ENCODE results near the gene RIIAD1.

RIIAD1 gene

DNA sequence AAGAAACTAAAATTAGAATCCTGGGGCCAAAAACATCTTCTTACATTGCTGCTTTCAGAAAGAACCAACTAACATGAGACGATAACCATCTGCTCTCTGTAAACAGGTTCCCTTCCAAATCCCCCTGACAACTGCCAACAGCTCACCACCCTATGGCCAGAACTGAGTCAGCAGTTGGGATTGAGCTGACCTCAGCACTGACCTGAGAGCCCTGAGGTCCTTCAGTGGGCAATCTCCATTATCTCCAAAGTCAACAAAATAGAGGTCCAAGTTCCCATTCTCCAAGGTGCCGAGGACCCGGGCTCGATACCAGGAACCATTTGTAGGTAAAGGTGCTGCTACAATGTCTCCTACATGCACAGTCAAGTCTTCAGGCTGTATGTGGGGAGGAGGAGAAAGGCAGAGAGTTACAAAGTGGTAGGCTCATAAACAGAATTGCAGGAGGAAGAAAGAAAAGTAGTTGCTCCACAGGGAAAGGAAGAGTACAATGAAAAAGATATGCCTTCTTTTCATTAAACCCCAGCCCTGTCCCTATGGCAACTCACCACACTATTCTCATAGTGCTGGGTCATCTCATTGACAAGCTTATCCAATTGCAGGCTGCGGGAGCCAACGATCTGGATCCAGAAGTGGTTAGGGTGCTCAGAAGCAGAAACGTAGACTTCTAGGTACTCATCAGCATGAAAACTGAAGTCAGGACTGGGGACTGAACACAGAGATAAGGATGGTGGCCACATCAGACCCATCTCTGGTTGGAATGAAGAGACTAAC is 54.8 kb downstream of the RIIAD1 start (continued):
- TF ChIP-seq, protein P1, sequence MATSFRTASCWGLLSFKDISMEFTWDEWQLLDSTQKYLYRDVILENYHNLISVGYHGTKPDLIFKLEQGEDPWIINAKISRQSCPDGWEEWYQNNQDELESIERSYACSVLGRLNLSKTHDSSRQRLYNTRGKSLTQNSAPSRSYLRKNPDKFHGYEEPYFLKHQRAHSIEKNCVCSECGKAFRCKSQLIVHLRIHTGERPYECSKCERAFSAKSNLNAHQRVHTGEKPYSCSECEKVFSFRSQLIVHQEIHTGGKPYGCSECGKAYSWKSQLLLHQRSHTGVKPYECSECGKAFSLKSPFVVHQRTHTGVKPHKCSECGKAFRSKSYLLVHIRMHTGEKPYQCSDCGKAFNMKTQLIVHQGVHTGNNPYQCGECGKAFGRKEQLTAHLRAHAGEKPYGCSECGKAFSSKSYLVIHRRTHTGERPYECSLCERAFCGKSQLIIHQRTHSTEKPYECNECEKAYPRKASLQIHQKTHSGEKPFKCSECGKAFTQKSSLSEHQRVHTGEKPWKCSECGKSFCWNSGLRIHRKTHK (tag by site-specific recombination; IDR thresholded peaks at IDR 0.05) = no peak
- no peak for TF ChIP-seq PRDM1 (tag by site-specific recombination; IDR thresholded peaks at IDR 0.05)

DNA sequence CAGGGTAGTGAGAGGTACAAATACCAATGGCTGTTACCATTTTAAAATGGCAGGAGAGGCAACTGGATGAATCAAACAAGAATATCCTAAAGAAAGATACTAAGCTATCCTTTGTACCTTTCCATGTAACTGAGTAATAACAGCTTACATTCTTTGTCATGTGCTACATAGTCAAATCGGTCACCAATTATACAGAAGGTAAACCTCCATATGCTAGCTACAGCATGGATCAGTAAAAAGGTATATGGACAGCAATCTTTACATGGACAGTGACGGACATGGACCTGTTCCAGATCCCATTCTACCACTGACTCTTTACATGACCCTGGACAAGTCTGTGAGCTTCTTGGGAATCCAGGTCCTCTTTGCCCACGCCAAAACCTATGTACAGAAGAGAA is 55.3 kb downstream of the RIIAD1 start:
- H3K27ac ChIP-seq (ENCODE audit: extremely low read depth, low read depth, low read length) = no peak overlapping the region
- no peaks in the 10 kb centered on the region for H3K9me3 ChIP-seq (ENCODE audit: control insufficient read depth, insufficient read depth, low read depth, low read length)
- H3K36me3 ChIP-seq (ENCODE audit: control insufficient read depth in 2 of 2, insufficient read depth in 1 of 2, low read length in 2 of 2) = peaks cover 1 to 65% of the 10 kb centered on the region in 2 experiments
- H3K4me1 ChIP-seq (ENCODE audit: control insufficient read depth, insufficient read depth, low read length) = no peaks in the 10 kb centered on the region
- ChIA-PET CTCF (interaction anchor here (0.5 to 0.9 kb wide), 2 partner anchors 11 to 13 kb away, joined by 3 to 4 read pairs; no protein-coding TSS in a partner anchor), POLR2A (no interaction called here)
- no peak overlapping the region for H3K4me3 ChIP-seq (ENCODE audit: low read depth, low read length)
- TF ChIP-seq ZNF133 (tag by site-specific recombination; IDR thresholded peaks at IDR 0.05) = peak; percentile 92
- TF ChIP-seq ZBTB1 (tag by site-specific recombination; IDR thresholded peaks at IDR 0.05) = no peak
- no peak for TF ChIP-seq ZNF138 (tag by site-specific recombination; IDR thresholded peaks at IDR 0.05; ENCODE audit: borderline replicate concordance)
- TF ChIP-seq ZBTB17 (tag by site-specific recombination; IDR thresholded peaks at IDR 0.05) = no peak
- TF ChIP-seq KLF7 (tag by site-specific recombination; IDR thresholded peaks at IDR 0.05; ENCODE audit: borderline replicate concordance) = no peak
- TF ChIP-seq ZNF404 (tag by site-specific recombination; IDR thresholded peaks at IDR 0.05) = no peak
- TF ChIP-seq IKZF3 (tag by site-specific recombination; IDR thresholded peaks at IDR 0.05) = no peak
- no peak for TF ChIP-seq ZNF350 (tag by site-specific recombination; IDR thresholded peaks at IDR 0.05)
- no peak for TF ChIP-seq ZNF184 (tag by site-specific recombination; IDR thresholded peaks at IDR 0.05)

GRCh38 chr1:151777317-151777716 is 56.0 kb downstream of the RIIAD1 start:
- no peak overlapping the region for H3K4me3 ChIP-seq (ENCODE audit: low read depth, low read length)
- no peaks in the 10 kb centered on the region for H3K9me3 ChIP-seq (ENCODE audit: control insufficient read depth, insufficient read depth, low read depth, low read length)
- ChIA-PET POLR2A (interaction anchor here (0.6 kb wide), 1 partner anchor 13 kb away, joined by 3 read pairs; the partner anchor contains the start of gene TDRKH), CTCF (interaction anchor here (0.6 to 0.9 kb wide), 2 partner anchors 12 to 373 kb away, joined by 3 read pairs; no protein-coding TSS in a partner anchor)
- H3K4me1 ChIP-seq (ENCODE audit: control insufficient read depth, insufficient read depth, low read length) = no peaks in the 10 kb centered on the region
- H3K36me3 ChIP-seq (ENCODE audit: control insufficient read depth in 2 of 2, insufficient read depth in 1 of 2, low read length in 2 of 2) = peaks cover 6 to 66% of the 10 kb centered on the region in 2 experiments
- H3K27ac ChIP-seq (ENCODE audit: extremely low read depth, low read depth, low read length) = no peak overlapping the region
- TF ChIP-seq ZNF335 (tag by site-specific recombination; conservative IDR thresholded peaks at IDR 0.05) = no peak
- TF ChIP-seq ZNF23 (tag by site-specific recombination; IDR thresholded peaks at IDR 0.05; ENCODE audit: borderline replicate concordance) = no peak
- TF ChIP-seq ZNF530 (tag by site-specific recombination; IDR thresholded peaks at IDR 0.05; ENCODE audit: low read depth) = no peak
